Testis (tissue), 3 donors: ENCODE measurements around the gene ZPLD1. TPM values are rescaled to one million over a fixed set of nuclear protein-coding genes. Genes with fewer than 3 reads are reported as not detected.

Experiments used
- DNase-seq: peaks from one replicate; pipeline ENCODE4 v3.0.0-alpha.2; 2019
- H3K27ac ChIP-seq, 2 donors: fragments of 200-600 bp; sonication (generic); one replicate each; pipeline ENCODE4 v1.5.1; 2019
- H3K27me3 ChIP-seq: fragments of 200-600 bp; sonication (generic); one replicate; pipeline ENCODE4 v1.5.1; 2019
- H3K36me3 ChIP-seq: fragments of 200-600 bp; sonication (generic); one replicate; pipeline ENCODE4 v1.5.1; 2017; ENCODE audit warnings: low read depth; ENCODE audit errors: missing control alignments
- H3K4me1 ChIP-seq: fragments of 200-600 bp; sonication (generic); one replicate; pipeline ENCODE4 v1.5.1; 2019
- H3K4me3 ChIP-seq, 2 donors: fragments of 200-600 bp; sonication (generic); one replicate each; pipeline ENCODE4 v1.5.1; 2017 to 2019
- H3K9me3 ChIP-seq: fragments of 200-600 bp; sonication (generic); one replicate; pipeline ENCODE4 v1.5.1; 2017
- POLR2A ChIP-seq: fragments of 450-650 bp; IDR thresholded peaks from one replicate; pipeline ENCODE4 v1.6.1; 2017; ENCODE audit warnings: antibody characterized with exemption, mild to moderate bottlenecking, moderate library complexity
- WGBS, 2 donors: methylation state at CpG; one replicate each; pipeline ENCODE4 v1.1.5; 2018; 5-methylcytosine and 5-hydroxymethylcytosine counted together
- intact Hi-C: fragments of 100-400 bp; cut with DNase I; formaldehyde crosslinking; loops from one replicate; pipeline ENCODE4 v1.15.1; 2023; ENCODE audit warnings: low total_unique reads
- polyA plus RNA-seq: library from polyadenylated mRNA; stranded (reverse); fragments of 350-450 nt; fragmentation: Illumina TruSeq; extraction: RNeasy Lipid Tissue Mini Kit (QIAGEN cat#74804); gene quantifications from one replicate; pipeline ENCODE4 v1.2.3, GENCODE V29; 2014; ENCODE audit warnings: low read depth, low replicate concordance; ENCODE audit not compliant: insufficient read depth
- total RNA-seq, 2 donors: library from RNA; depleted of rRNA; stranded (reverse); fragments of >200 nt; gene quantifications; one replicate each; pipeline ENCODE4 v1.2.3, GENCODE V29; 2016
- TF ChIP-seq, protein P1 (sequence below), 3 experiments: fragments of 450-650 bp in 2 of 3; fragments of 200-600 bp in 1 of 3; sonication (generic) in 1 of 3; IDR thresholded peaks; one replicate each; pipeline ENCODE4 v1.5.1; 2016 to 2019; ENCODE audit warnings: antibody characterized with exemption in 3 of 3, mild to moderate bottlenecking in 2 of 3, moderate library complexity in 1 of 3

The ZPLD1 gene
- total and polyA plus RNA-seq, 3 donors from 2014 or later = 0.44 to 0.74 (median 0.55) TPM

DNA sequence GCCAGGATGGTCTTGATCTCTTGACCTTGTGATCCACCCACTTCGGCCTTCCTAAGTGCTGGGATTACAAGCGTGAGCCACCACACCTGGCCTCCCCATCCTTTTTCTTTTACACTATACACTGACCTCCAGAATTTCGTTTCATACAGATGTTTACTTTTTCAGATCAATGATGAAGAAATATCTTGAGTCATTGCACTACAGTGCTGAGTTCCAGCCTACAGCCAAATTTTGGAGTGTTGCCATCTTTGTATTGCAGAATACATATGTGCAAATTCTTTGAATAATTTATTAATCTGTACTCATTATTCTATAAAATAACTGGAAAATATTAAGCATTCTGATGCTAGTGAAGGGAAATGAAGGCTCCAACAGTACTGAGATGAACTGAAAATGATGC, 12.5 kb downstream of the ZPLD1 start:
- no peaks in the 10 kb centered on the region for H3K4me1 ChIP-seq
- TF ChIP-seq, protein P1, sequence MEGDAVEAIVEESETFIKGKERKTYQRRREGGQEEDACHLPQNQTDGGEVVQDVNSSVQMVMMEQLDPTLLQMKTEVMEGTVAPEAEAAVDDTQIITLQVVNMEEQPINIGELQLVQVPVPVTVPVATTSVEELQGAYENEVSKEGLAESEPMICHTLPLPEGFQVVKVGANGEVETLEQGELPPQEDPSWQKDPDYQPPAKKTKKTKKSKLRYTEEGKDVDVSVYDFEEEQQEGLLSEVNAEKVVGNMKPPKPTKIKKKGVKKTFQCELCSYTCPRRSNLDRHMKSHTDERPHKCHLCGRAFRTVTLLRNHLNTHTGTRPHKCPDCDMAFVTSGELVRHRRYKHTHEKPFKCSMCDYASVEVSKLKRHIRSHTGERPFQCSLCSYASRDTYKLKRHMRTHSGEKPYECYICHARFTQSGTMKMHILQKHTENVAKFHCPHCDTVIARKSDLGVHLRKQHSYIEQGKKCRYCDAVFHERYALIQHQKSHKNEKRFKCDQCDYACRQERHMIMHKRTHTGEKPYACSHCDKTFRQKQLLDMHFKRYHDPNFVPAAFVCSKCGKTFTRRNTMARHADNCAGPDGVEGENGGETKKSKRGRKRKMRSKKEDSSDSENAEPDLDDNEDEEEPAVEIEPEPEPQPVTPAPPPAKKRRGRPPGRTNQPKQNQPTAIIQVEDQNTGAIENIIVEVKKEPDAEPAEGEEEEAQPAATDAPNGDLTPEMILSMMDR (IDR thresholded peaks at IDR 0.05) = no peak
- TF ChIP-seq POLR2A = no peak
- no peak overlapping the region for H3K27ac ChIP-seq
- intact Hi-C loops = no loop called here
- H3K4me3 ChIP-seq = no peak overlapping the region
- 81 to 83% methylated on average over 3 of the region's 3 CpGs for WGBS, 2 donors
- no peaks in the 10 kb centered on the region for H3K27me3 ChIP-seq
- H3K9me3 ChIP-seq = no peaks in the 10 kb centered on the region
- no peaks in the 10 kb centered on the region for H3K36me3 ChIP-seq
- DNase-seq = no peak

DNA sequence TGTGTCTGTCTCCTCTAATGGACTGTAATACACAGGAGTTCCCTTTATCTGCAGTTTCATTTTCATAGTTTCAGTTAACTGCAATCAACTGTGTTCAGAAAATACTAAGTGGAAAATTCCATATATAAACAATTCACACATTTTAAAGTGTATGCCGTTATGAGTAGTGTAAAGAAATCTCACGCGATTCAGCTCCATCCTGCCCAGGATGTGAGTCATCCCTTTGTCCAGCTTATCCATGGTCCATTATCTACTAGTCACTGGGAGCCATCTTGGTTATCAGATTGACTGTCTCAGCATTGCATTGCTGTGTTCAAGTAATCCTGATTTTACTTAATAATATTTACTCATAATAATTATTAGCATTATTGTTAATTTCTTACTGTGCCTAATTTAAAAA, 14.5 kb downstream of the ZPLD1 start:
- H3K27ac ChIP-seq = no peak overlapping the region
- intact Hi-C loops = no loop called here
- H3K27me3 ChIP-seq = no peaks in the 10 kb centered on the region
- H3K4me3 ChIP-seq = no peak overlapping the region
- H3K36me3 ChIP-seq = no peaks in the 10 kb centered on the region
- H3K9me3 ChIP-seq = no peaks in the 10 kb centered on the region
- 88 to 89% methylated on average over 3 of the region's 3 CpGs for WGBS, 2 donors
- H3K4me1 ChIP-seq = no peaks in the 10 kb centered on the region
- no peak for DNase-seq
- no peak for TF ChIP-seq POLR2A
- TF ChIP-seq, protein P1 (IDR thresholded peaks at IDR 0.05) = no peak

DNA sequence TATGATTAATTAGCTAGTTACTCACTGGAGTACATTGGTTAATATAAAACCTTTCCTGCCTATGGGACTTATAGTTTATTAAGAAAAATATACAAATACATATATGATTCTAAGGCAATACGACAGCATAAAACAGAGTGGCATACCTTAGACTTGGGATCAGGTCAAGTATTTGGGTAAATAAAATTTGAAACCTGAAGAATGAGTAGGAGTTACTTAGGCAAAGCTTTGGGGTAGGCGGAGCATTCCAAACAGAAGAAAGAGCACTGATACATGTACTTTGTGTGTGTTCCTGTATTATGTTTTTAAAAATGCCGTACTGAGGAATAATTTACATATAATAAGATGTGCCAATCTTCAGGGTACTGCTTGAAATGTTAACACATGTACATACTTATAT, 15.1 kb downstream of the ZPLD1 start:
- intact Hi-C loops = no loop called here
- Histone ChIP-seq H3K4me3 (no peak overlapping the region), H3K27me3 (no peaks in the 10 kb centered on the region), H3K27ac (no peak overlapping the region), H3K9me3 (no peaks in the 10 kb centered on the region), H3K36me3 (no peaks in the 10 kb centered on the region), H3K4me1 (no peaks in the 10 kb centered on the region)
- TF ChIP-seq, protein P1 (IDR thresholded peaks at IDR 0.05) = no peak
- TF ChIP-seq POLR2A = no peak
- DNase-seq = no peak
- WGBS, 2 donors = 92 to 93% methylated on average over 3 of the region's 3 CpGs

GRCh38 chr3:102450976-102451375, 16.2 kb downstream of the ZPLD1 start:
- no peaks in the 10 kb centered on the region for H3K36me3 ChIP-seq
- 91 to 99% methylated on average over 3 of the region's 3 CpGs for WGBS, 2 donors
- no peak overlapping the region for H3K4me3 ChIP-seq
- intact Hi-C loops = no loop called here
- no peak overlapping the region for H3K27ac ChIP-seq
- TF ChIP-seq, protein P1 (IDR thresholded peaks at IDR 0.05) = no peak
- TF ChIP-seq POLR2A = no peak
- no peaks in the 10 kb centered on the region for H3K9me3 ChIP-seq
- no peak for DNase-seq
- no peaks in the 10 kb centered on the region for H3K27me3 ChIP-seq
- no peaks in the 10 kb centered on the region for H3K4me1 ChIP-seq

DNA sequence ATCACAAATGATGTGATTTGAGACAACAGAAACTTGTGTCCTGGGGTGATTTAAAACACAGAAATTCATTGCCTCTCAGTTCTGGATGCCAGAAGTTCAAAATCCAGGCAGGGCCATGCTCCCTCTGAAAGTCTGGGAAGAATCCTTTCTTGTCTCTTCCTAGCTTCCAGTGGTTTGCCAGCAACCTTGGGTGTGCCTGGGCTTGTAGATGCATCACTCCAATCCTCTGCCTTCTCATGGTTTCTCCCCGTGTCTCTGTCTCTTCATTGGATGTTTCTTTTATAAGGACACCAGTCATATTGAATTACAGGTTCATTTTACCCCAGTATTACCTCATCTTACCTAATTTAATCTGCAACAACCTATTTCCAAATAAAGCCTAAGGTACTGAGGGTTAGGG, 16.7 kb downstream of the ZPLD1 start:
- no peaks in the 10 kb centered on the region for H3K36me3 ChIP-seq
- H3K27me3 ChIP-seq = no peaks in the 10 kb centered on the region
- intact Hi-C loops = no loop called here
- DNase-seq = no peak
- TF ChIP-seq, protein P1 (IDR thresholded peaks at IDR 0.05) = no peak
- TF ChIP-seq POLR2A = no peak
- H3K9me3 ChIP-seq = no peaks in the 10 kb centered on the region
- 85 to 94% methylated on average over 1 of the region's 1 CpG for WGBS, 2 donors
- H3K4me1 ChIP-seq = no peaks in the 10 kb centered on the region
- no peak overlapping the region for H3K27ac ChIP-seq
- no peak overlapping the region for H3K4me3 ChIP-seq
